Posterior cingulate gyrus (tissue), 11 donors: ENCODE data around the gene DCDC2C.

ENCODE experiments used
- DNase-seq, 10 donors: peaks; one replicate each; pipeline versions ENCODE4 v3.0.0 to v3.0.0-alpha.2; 2020 to 2021; ENCODE audit warnings: mixed read lengths in 3 of 10
- intact Hi-C: fragments of 100-400 bp; cut with DNase I; formaldehyde crosslinking; loops from one replicate; pipeline ENCODE4 v1.15.1; 2023

Gene DCDC2C

GRCh38 chr2:3741867-3742602, 38.7 kb downstream of the DCDC2C start:
- intact Hi-C loops = no loop called here
- no peak for DNase-seq

- intact Hi-C loops = no loop called here
Observed at GRCh38 chr2:3742743-3743508, 39.6 kb downstream of the DCDC2C start.

GRCh38 chr2:3743951-3744555, 40.7 kb downstream of the DCDC2C start:
- no peak for DNase-seq
- intact Hi-C loops = no loop called here

More at GRCh38 chr2:3742743-3743508, 39.6 kb downstream of the DCDC2C start:
- DNase-seq = peak in 1 of 10 donors; percentile 58

GRCh38 chr2:3745920-3746319, 42.5 kb downstream of the DCDC2C start:
- intact Hi-C loops = no loop called here
- DNase-seq = no peak

GRCh38 chr2:3747032-3747654, 43.8 kb downstream of the DCDC2C start:
- no peak for DNase-seq
- intact Hi-C loops = no loop called here

- intact Hi-C loops = no loop called here
Observed at GRCh38 chr2:3747826-3748225, 44.5 kb downstream of the DCDC2C start.

GRCh38 chr2:3749201-3749600, 45.8 kb downstream of the DCDC2C start:
- DNase-seq = no peak
- intact Hi-C loops = no loop called here

More at GRCh38 chr2:3747826-3748225, 44.5 kb downstream of the DCDC2C start:
- no peak for DNase-seq

GRCh38 chr2:3751251-3751650, 47.9 kb downstream of the DCDC2C start:
- no peak for DNase-seq
- intact Hi-C loops = no loop called here

GRCh38 chr2:3751806-3752205, 48.4 kb downstream of the DCDC2C start:
- intact Hi-C loops = no loop called here
- no peak for DNase-seq

- DNase-seq = no peak
- intact Hi-C loops = no loop called here
Observed at GRCh38 chr2:3752376-3752775, 49.0 kb downstream of the DCDC2C start.

GRCh38 chr2:3753561-3753960, 50.2 kb downstream of the DCDC2C start:
- DNase-seq = no peak
- intact Hi-C loops = no loop called here

GRCh38 chr2:3754280-3754679, 50.9 kb downstream of the DCDC2C start:
- intact Hi-C loops = no loop called here
- no peak for DNase-seq

- intact Hi-C loops = no loop called here
- DNase-seq = peak in 3 of 10 donors; percentile 41 to 78 (median 75)
Observed at GRCh38 chr2:3754795-3755194, 51.4 kb downstream of the DCDC2C start.

- intact Hi-C loops = no loop called here
- DNase-seq = no peak
Observed at GRCh38 chr2:3755277-3755676, 51.9 kb downstream of the DCDC2C start.

- DNase-seq = no peak
- intact Hi-C loops = no loop called here
Observed at GRCh38 chr2:3756306-3756705, 52.9 kb downstream of the DCDC2C start.

- DNase-seq = no peak
- intact Hi-C loops = no loop called here
Observed at GRCh38 chr2:3758906-3759305, 55.5 kb downstream of the DCDC2C start.

GRCh38 chr2:3759331-3759730, 56.0 kb downstream of the DCDC2C start:
- DNase-seq = no peak
- intact Hi-C loops = no loop called here

- DNase-seq = no peak
- intact Hi-C loops = no loop called here
Observed at GRCh38 chr2:3759761-3760160, 56.4 kb downstream of the DCDC2C start.

GRCh38 chr2:3761272-3761671, 57.9 kb downstream of the DCDC2C start:
- no peak for DNase-seq
- intact Hi-C loops = no loop called here

- no peak for DNase-seq
- intact Hi-C loops = no loop called here
Observed at GRCh38 chr2:3762771-3763447, 59.5 kb downstream of the DCDC2C start.

- intact Hi-C loops = no loop called here
- no peak for DNase-seq
Observed at GRCh38 chr2:3766824-3767223, 63.4 kb downstream of the DCDC2C start.
